GM12874 (cell line): ENCODE measurements around the gene XYLT1.
A peak's percentile ranks its signal among the peaks of the same experiment; 100 is the strongest.

Source experiments
- CTCF ChIP-seq: IDR thresholded peaks from 2 replicates; pipeline ENCODE4 v1.5.1; 2011; ENCODE audit warnings: low read depth, mild to moderate bottlenecking, control low read depth, low read length, moderate library complexity; ENCODE audit not compliant: insufficient read depth

Gene XYLT1

GRCh38 chr16:17469011-17469740 is 1.6 kb downstream of the XYLT1 start:
- no peak for TF ChIP-seq CTCF

- TF ChIP-seq CTCF = no peak
Observed at GRCh38 chr16:17468611-17469010, 2.1 kb downstream of the XYLT1 start.

GRCh38 chr16:17467923-17468540 is 2.7 kb downstream of the XYLT1 start:
- peak; percentile 61 for TF ChIP-seq CTCF

GRCh38 chr16:17466876-17467275 is 3.9 kb downstream of the XYLT1 start:
- no peak for TF ChIP-seq CTCF

- TF ChIP-seq CTCF = no peak
Observed at GRCh38 chr16:17465460-17465859, 5.3 kb downstream of the XYLT1 start.

GRCh38 chr16:17463335-17463734 is 7.4 kb downstream of the XYLT1 start:
- no peak for TF ChIP-seq CTCF

- peak; percentile 49 for TF ChIP-seq CTCF
Observed at GRCh38 chr16:17461951-17462729, 8.6 kb downstream of the XYLT1 start.
